Measurements from ENCODE around the gene TMEM9. TPM values are rescaled to one million over a fixed set of nuclear protein-coding genes. Genes with fewer than 3 reads are reported as not detected.

The TMEM9 gene
- total and polyA plus RNA-seq, 2 donors (not counting 3 experiments of a cell fraction or from before 2014, with no cell fraction given), result 39.3 to 96.1 TPM

DNA sequence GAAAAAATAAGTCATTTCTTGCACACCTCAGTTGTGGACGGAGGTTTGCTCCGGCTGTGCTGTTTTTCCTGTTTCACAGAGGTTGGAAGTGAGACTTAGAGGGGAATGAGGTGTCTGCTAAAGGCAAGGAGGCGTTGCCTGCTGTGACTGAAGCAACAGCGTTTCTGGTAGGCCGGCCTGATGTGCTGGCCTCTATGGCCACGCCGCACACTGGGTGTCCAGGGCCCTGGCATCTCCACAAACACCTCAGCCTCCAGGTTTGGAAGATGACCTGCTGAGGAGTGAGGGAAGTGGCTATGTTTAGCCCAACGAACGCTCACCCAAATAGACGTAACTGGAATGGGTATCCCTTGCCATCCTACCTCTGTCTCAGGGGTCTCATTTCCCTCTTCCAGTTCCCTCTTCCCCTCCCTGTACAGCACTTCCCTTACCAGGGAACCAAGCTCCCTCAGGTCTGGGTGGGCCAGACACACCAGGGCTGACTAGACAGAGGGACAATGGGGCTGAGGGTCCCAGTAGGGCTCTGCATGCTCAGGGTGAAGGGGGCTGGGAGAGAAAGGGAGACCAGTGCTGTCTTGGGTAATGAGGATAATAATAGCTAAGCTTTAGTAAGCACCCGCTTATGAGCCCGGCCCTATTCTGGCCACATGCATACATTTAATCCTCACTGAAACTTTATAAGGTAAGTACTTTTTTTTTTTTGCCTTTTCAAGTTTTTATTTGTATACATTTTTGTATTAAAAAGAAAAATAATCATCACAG is 53.9 kb downstream of the TMEM9 start:
- DNase-seq (ENCODE audit: low read depth, low spot score) (no peak), FAIRE-seq (no peak)
- ChIA-PET POLR2A (no interaction called here), CTCF (interaction anchor here (1.7 kb wide), 1 partner anchor 19 kb away, joined by 4 read pairs; no protein-coding TSS in a partner anchor)
- intact Hi-C loops (cut with micrococcal nuclease) (no loop called here), dilution Hi-C loops (cut with MboI; ENCODE audit: extremely low pct_ligation_motif_present, low sequenced_read_pairs) (no loop called here)
- H3K79me2 ChIP-seq (ENCODE audit: control insufficient read depth, insufficient read depth, low read length), result no peaks in the 10 kb centered on the region
- BruUV-seq (replicated peaks), result no TSS peak
- no peaks in the 10 kb centered on the region for H3K36me3 ChIP-seq (ENCODE audit: control insufficient read depth in 2 of 2, extremely low read depth in 1 of 2, insufficient read depth in 2 of 2, low read length in 2 of 2)
- H3K4me2 ChIP-seq (ENCODE audit: insufficient read depth, low read length), result no peak overlapping the region
- H3K9me1 ChIP-seq (replicated peaks; ENCODE audit: control insufficient read depth, extremely low read depth, insufficient read depth, low read length), result no peaks in the 10 kb centered on the region
- TF ChIP-seq FOS (IDR thresholded peaks at IDR 0.05; ENCODE audit: borderline replicate concordance, insufficient read depth, low read length), result no peak
- no peak for TF ChIP-seq POLR2AphosphoS5 (IDR thresholded peaks at IDR 0.05; ENCODE audit: insufficient read depth, low read depth, low read length)
- no peak for TF ChIP-seq GATA2 (IDR thresholded peaks at IDR 0.05; ENCODE audit: insufficient read depth, insufficient read length, low read depth, low read length)
- TF ChIP-seq EZH2 (IDR thresholded peaks at IDR 0.05; ENCODE audit: borderline replicate concordance, low read depth, low read length, severe bottlenecking), result no peak
- no peak for TF ChIP-seq MYC (IDR thresholded peaks at IDR 0.05; ENCODE audit: low read depth, low read length)
- TF ChIP-seq POLR2A (IDR thresholded peaks at IDR 0.05; ENCODE audit: low read depth, low read length), result no peak
- TF ChIP-seq, protein P1, sequence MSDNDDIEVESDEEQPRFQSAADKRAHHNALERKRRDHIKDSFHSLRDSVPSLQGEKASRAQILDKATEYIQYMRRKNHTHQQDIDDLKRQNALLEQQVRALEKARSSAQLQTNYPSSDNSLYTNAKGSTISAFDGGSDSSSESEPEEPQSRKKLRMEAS (IDR thresholded peaks at IDR 0.05; ENCODE audit: insufficient read depth, insufficient read length), result no peak
- TF ChIP-seq JUN (IDR thresholded peaks at IDR 0.05; ENCODE audit: borderline replicate concordance, insufficient read depth, insufficient read length, low read depth), result no peak
- TF ChIP-seq CTCF (IDR thresholded peaks at IDR 0.05; ENCODE audit: extremely low read depth in 1 of 2, insufficient read depth in 1 of 2, low read depth in 1 of 2, low read length in 2 of 2), result no peak
- H3K4me1 ChIP-seq (ENCODE audit: control insufficient read depth, extremely low read depth, insufficient read depth, low read length), result no peaks in the 10 kb centered on the region
- no peak overlapping the region for H2AFZ ChIP-seq (ENCODE audit: low read depth, low read length)
- no peak overlapping the region for H3K4me3 ChIP-seq (replicated peaks in 1 of 3; ENCODE audit: insufficient read depth in 1 of 3, low read depth in 1 of 3, low read length in 3 of 3)
- no peak overlapping the region for H3K9ac ChIP-seq (replicated peaks; ENCODE audit: extremely low read depth, insufficient read depth, low read length)
- no peaks in the 10 kb centered on the region for H4K20me1 ChIP-seq (replicated peaks; ENCODE audit: control insufficient read depth, extremely low read depth, insufficient read depth, low read length)
- H3K9me3 ChIP-seq (replicated peaks; ENCODE audit: control insufficient read depth, insufficient read depth, low read length), result no peaks in the 10 kb centered on the region
- no peak overlapping the region for H3K27ac ChIP-seq (ENCODE audit: insufficient read depth, low read depth, low read length)
- H3K27me3 ChIP-seq (ENCODE audit: control insufficient read depth in 2 of 2, insufficient read depth in 2 of 2, low read length in 2 of 2), result peaks cover 0 to 8% of the 10 kb centered on the region in 2 experiments
